HepG2 (cell line): ENCODE results near the gene QRICH2. TPM values are rescaled to one million over a fixed set of nuclear protein-coding genes. Genes with fewer than 3 reads are reported as not detected.

ENCODE experiments used
- DMAP1 ChIP-seq: IDR thresholded peaks from 2 replicates; pipeline ENCODE4 v1.6.1; 2016
- HMG20B ChIP-seq: conservative IDR thresholded peaks from 2 replicates; pipeline ENCODE4 v1.6.1; 2016; ENCODE audit warnings: missing genetic modification reagents, missing compliant biosample characterization
- HNF4G ChIP-seq, 2 experiments: sonication (generic) in 1 of 2; formaldehyde crosslinking in 1 of 2; IDR thresholded peaks; 2 replicates each; pipeline versions ENCODE4 v1.4.0 to v1.6.1; 2011 to 2020; ENCODE audit warnings: borderline replicate concordance in 2 of 2, low read depth in 2 of 2, mild to moderate bottlenecking in 2 of 2, low read length in 1 of 2, missing genetic modification reagents in 1 of 2, moderate library complexity in 1 of 2
- HOXA3 ChIP-seq: sonication (generic); formaldehyde crosslinking; IDR thresholded peaks from 2 replicates; pipeline ENCODE4 v1.5.0; 2020; ENCODE audit warnings: missing genetic modification reagents
- KDM5A ChIP-seq: fragments of 200-600 bp; sonication (generic); IDR thresholded peaks from 2 replicates; pipeline ENCODE4 v1.7.0; 2018; ENCODE audit warnings: antibody characterized with exemption, mild to moderate bottlenecking, low read length, borderline replicate concordance
- MED1 ChIP-seq: sonication (generic); formaldehyde crosslinking; IDR thresholded peaks from 2 replicates; pipeline ENCODE4 v1.4.0; 2020; ENCODE audit warnings: missing genetic modification reagents
- SAP130 ChIP-seq: IDR thresholded peaks from 2 replicates; pipeline ENCODE4 v1.6.1; 2016; ENCODE audit warnings: low read depth
- SPEN ChIP-seq: sonication (generic); formaldehyde crosslinking; IDR thresholded peaks from 2 replicates; pipeline ENCODE4 v1.5.1; 2020; ENCODE audit warnings: low read depth, mild to moderate bottlenecking, missing genetic modification reagents
- TBX3 ChIP-seq: fragments of 450-650 bp; IDR thresholded peaks from 2 replicates; pipeline ENCODE4 v1.6.1; 2017; ENCODE audit warnings: antibody characterized with exemption, mild to moderate bottlenecking, inconsistent platforms, borderline replicate concordance
- XRCC5 ChIP-seq: fragments of 200-400 bp; formaldehyde crosslinking; optimal IDR thresholded peaks from 2 replicates; pipeline ENCODE3; 2017; ENCODE audit warnings: mild to moderate bottlenecking, low read length
- ZNF136 ChIP-seq: sonication (generic); formaldehyde crosslinking; IDR thresholded peaks from 2 replicates; pipeline ENCODE4 v1.8.1; 2022; ENCODE audit warnings: low read depth, mild to moderate bottlenecking, moderate library complexity, missing genetic modification reagents
- ZNF230 ChIP-seq: sonication (generic); formaldehyde crosslinking; IDR thresholded peaks from 2 replicates; pipeline ENCODE4 v1.4.0; 2020; ENCODE audit warnings: mild to moderate bottlenecking, missing genetic modification reagents
- ZNF280D ChIP-seq: sonication (generic); formaldehyde crosslinking; IDR thresholded peaks from 2 replicates; pipeline ENCODE4 v1.5.1; 2020; ENCODE audit warnings: mild to moderate bottlenecking, missing genetic modification reagents
- ZNF33A ChIP-seq: sonication (generic); formaldehyde crosslinking; IDR thresholded peaks from 2 replicates; pipeline ENCODE4 v1.5.1; 2020; ENCODE audit warnings: missing genetic modification reagents, mild to moderate bottlenecking, moderate library complexity, borderline replicate concordance
- ZNF574 ChIP-seq: sonication (generic); formaldehyde crosslinking; IDR thresholded peaks from 2 replicates; pipeline ENCODE4 v1.4.0; 2020; ENCODE audit warnings: missing genetic modification reagents
- ZNF83 ChIP-seq: sonication (generic); formaldehyde crosslinking; IDR thresholded peaks from 2 replicates; pipeline ENCODE4 v1.4.0; 2020; ENCODE audit warnings: missing genetic modification reagents, mild to moderate bottlenecking, borderline replicate concordance
- ZNF850 ChIP-seq: sonication (generic); formaldehyde crosslinking; conservative IDR thresholded peaks from 2 replicates; pipeline ENCODE4 v1.9.0; 2021; ENCODE audit warnings: mild to moderate bottlenecking, missing genetic modification reagents
- ZSCAN9 ChIP-seq: IDR thresholded peaks from 2 replicates; pipeline ENCODE4 v1.6.1; 2016; ENCODE audit warnings: borderline replicate concordance
- polyA plus RNA-seq, 8 experiments: library from polyadenylated mRNA; depleted of rRNA in 3 of 8; stranded (reverse) in 7 of 8; unstranded in 1 of 8; fragments of >200 nt; fragmentation: Illumina TruSeq in 4 of 8; extraction: Trizol in 4 of 8; gene quantifications; 2 replicates each; pipeline versions ENCODE4 v1.2.1 to v1.2.3, GENCODE V29; 2011 to 2016; ENCODE audit warnings: low read depth in 4 of 8, missing spikeins in 1 of 8, mixed read lengths in 1 of 8; ENCODE audit not compliant: insufficient read depth in 1 of 8
- total RNA-seq, 5 experiments: library from RNA; depleted of rRNA; stranded (reverse); fragments of >200 nt; fragmentation: Illumina TruSeq; extraction: Trizol; gene quantifications; 2 replicates each; pipeline ENCODE4 v1.2.3, GENCODE V29; 2016; ENCODE audit warnings: low read depth in 1 of 5
- TF ChIP-seq, protein P1 (sequence below): sonication (generic); formaldehyde crosslinking; IDR thresholded peaks from 2 replicates; pipeline ENCODE4 v1.4.0; 2020; ENCODE audit warnings: mild to moderate bottlenecking, missing genetic modification reagents
- TF ChIP-seq, protein P2 (sequence below): sonication (generic); formaldehyde crosslinking; IDR thresholded peaks from 2 replicates; pipeline ENCODE4 v1.4.0; 2020; ENCODE audit warnings: low read depth, mild to moderate bottlenecking, missing genetic modification reagents

QRICH2 gene
- total and polyA plus RNA-seq, 2 of the 13 experiments (the other 11 are each of a cell fraction or from before 2014, with no cell fraction given): 3.7 to 5.7 TPM

DNA sequence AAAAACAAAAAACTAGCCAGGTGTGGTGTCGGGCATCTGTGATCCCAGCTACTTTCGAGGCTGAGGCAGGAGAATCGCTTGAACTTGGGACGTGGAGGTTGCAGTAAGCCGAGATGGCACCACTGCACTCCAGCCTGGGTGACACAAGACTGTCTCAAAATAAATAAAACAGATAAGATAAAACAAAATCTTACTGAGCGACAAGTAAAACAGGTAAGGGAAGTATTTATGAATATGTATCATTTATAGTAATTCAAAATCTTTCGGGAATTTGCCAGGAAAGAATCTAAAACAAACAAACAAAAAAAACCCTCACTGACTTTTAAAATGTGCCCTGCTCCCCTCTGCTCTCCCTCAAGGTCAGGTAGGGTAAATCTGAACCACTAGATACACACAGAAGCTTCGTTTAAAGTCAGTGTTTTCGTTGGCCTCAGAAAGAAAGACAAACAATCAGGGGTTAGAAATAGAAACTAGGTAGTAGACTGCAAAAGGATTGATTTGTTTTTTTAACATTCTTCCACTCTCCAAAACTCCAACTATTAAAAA is 43.5 kb upstream of the QRICH2 start (continued):
- TF ChIP-seq ZNF280D (CRISPR knock-in tag): peak; percentile 46; the same call in 1 of the 2 replicates
- TF ChIP-seq HMG20B (CRISPR knock-in tag): peak; percentile 70; the same call in 1 of the 2 replicates
- peak; percentile 37; the same call in 1 of the 2 replicates for TF ChIP-seq ZSCAN9 (CRISPR knock-in tag)
- peak; percentile 82 for TF ChIP-seq MED1 (CRISPR knock-in tag)
- TF ChIP-seq, protein P1, sequence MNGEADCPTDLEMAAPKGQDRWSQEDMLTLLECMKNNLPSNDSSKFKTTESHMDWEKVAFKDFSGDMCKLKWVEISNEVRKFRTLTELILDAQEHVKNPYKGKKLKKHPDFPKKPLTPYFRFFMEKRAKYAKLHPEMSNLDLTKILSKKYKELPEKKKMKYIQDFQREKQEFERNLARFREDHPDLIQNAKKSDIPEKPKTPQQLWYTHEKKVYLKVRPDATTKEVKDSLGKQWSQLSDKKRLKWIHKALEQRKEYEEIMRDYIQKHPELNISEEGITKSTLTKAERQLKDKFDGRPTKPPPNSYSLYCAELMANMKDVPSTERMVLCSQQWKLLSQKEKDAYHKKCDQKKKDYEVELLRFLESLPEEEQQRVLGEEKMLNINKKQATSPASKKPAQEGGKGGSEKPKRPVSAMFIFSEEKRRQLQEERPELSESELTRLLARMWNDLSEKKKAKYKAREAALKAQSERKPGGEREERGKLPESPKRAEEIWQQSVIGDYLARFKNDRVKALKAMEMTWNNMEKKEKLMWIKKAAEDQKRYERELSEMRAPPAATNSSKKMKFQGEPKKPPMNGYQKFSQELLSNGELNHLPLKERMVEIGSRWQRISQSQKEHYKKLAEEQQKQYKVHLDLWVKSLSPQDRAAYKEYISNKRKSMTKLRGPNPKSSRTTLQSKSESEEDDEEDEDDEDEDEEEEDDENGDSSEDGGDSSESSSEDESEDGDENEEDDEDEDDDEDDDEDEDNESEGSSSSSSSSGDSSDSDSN (CRISPR knock-in tag): no peak
- TF ChIP-seq HNF4G (IDR thresholded peaks at IDR 0.05; ENCODE audit: borderline replicate concordance, low read depth, low read length): peak; percentile 21; the same call in 1 of the 2 replicates
- no peak for TF ChIP-seq HNF4G (CRISPR knock-in tag; IDR thresholded peaks at IDR 0.05; ENCODE audit: borderline replicate concordance, low read depth)
- TF ChIP-seq HOXA3 (CRISPR knock-in tag): peak; percentile 60; the same call in 1 of the 2 replicates
- TF ChIP-seq XRCC5: no peak
- 0 out of 2 replicates have a peak, but pooled peaks have one; percentile 78 for TF ChIP-seq ZNF33A
- 0 out of 2 replicates have a peak, but pooled peaks have one; percentile 50 for TF ChIP-seq ZNF850 (CRISPR knock-in tag)
- peak; percentile 14; the same call in 1 of the 2 replicates for TF ChIP-seq DMAP1 (CRISPR knock-in tag)
- no peak for TF ChIP-seq TBX3
- TF ChIP-seq ZNF136 (CRISPR knock-in tag): 0 out of 2 replicates have a peak, but pooled peaks have one; percentile 35
- peak; percentile 24; the same call in 1 of the 2 replicates for TF ChIP-seq SPEN
- peak; percentile 92 for TF ChIP-seq SAP130
- TF ChIP-seq ZNF83 (CRISPR knock-in tag): no peak
- TF ChIP-seq KDM5A: no peak
- peak; percentile 68; the same call in 1 of the 2 replicates for TF ChIP-seq ZNF574 (CRISPR knock-in tag)
- TF ChIP-seq, protein P2, sequence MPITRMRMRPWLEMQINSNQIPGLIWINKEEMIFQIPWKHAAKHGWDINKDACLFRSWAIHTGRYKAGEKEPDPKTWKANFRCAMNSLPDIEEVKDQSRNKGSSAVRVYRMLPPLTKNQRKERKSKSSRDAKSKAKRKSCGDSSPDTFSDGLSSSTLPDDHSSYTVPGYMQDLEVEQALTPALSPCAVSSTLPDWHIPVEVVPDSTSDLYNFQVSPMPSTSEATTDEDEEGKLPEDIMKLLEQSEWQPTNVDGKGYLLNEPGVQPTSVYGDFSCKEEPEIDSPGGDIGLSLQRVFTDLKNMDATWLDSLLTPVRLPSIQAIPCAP: 0 out of 2 replicates have a peak, but pooled peaks have one; percentile 12
- TF ChIP-seq ZNF230 (CRISPR knock-in tag): no peak
